Thoracic aorta (tissue), 2 donors: Measurements from ENCODE around the gene NEBL. TPM values are rescaled to one million over a fixed set of nuclear protein-coding genes. Genes with fewer than 3 reads are reported as not detected.

Source experiments
- ATAC-seq: fragments of 150-250 bp; one replicate; pipeline ENCODE4 v1.8.0; 2017; ENCODE audit warnings: low read depth; ENCODE audit not compliant: insufficient number of reproducible peaks, low FRiP score
- DNase-seq: peaks from one replicate; pipeline ENCODE4 v3.0.0-alpha.2; 2020; ENCODE audit warnings: low spot score
- H3K27ac ChIP-seq, 2 donors: fragments of 200-600 bp; sonication (generic); 1 replicate in 1 of 2; 2 replicates in 1 of 2; pipeline ENCODE4 v1.5.1; 2016; ENCODE audit warnings: mild to moderate bottlenecking in 2 of 2, moderate library complexity in 2 of 2
- H3K27me3 ChIP-seq: fragments of 200-600 bp; sonication (generic); replicated peaks from 2 replicates; pipeline ENCODE4 v1.6.0; 2016; ENCODE audit warnings: mild to moderate bottlenecking; ENCODE audit not compliant: insufficient read depth
- H3K36me3 ChIP-seq: fragments of 200-600 bp; sonication (generic); one replicate; pipeline ENCODE4 v1.5.1; 2016
- H3K4me1 ChIP-seq, 2 donors: fragments of 200-600 bp; sonication (generic); 1 replicate in 1 of 2; 2 replicates in 1 of 2; pipeline versions ENCODE4 v1.5.1 to v1.6.0; 2016; ENCODE audit warnings: low read depth in 2 of 2, mild to moderate bottlenecking in 1 of 2; ENCODE audit not compliant: control insufficient read depth in 1 of 2
- H3K4me3 ChIP-seq: fragments of 200-600 bp; sonication (generic); 2 replicates; pipeline ENCODE4 v1.5.1; 2016; ENCODE audit warnings: mild to moderate bottlenecking
- H3K9me3 ChIP-seq: fragments of 200-600 bp; sonication (generic); 2 replicates; pipeline ENCODE4 v1.5.1; 2016
- total RNA-seq, 2 donors: library from RNA; depleted of rRNA; stranded (reverse); fragments of >200 nt; gene quantifications; one replicate each; pipeline versions ENCODE4 v1.1.0 to v1.2.3, GENCODE V29; 2016
- TF ChIP-seq, protein P1 (sequence below): fragments of 200-600 bp; sonication (generic); IDR thresholded peaks from one replicate; pipeline ENCODE4 v1.5.1; 2019; ENCODE audit warnings: antibody characterized with exemption

The NEBL gene
- total RNA-seq, 2 donors from 2014 or later, result 1.4 to 4.7 TPM

DNA sequence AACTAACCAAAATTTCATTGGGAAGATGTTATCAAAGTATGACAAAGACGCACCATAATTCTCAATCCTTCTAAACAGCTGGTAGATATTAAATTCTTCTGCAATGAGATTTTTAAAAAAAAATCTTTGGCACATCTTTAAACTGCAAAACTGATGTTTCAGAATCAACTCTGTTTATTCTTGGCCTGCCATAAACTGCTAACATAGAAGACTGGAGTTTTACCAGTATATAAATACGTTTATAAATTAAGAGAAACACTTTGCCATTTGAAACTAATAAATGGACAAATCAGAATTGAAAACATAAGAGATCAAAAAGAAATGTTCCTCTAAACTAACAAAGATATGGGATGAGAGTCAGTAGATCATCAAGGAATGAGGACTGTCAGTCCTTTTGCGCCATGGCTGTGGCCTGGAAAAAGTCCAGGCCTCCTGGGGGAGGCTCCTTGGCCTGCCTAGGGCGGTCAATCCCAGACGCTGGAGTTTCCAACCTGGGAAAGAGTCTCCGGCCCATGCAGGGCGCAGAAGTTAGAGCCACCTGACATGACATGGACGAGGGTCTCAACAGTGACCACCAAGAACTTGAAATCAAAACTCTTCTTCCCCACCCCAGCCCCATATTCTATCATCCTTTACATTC lies 34.2 kb upstream of the NEBL start:
- TF ChIP-seq, protein P1, sequence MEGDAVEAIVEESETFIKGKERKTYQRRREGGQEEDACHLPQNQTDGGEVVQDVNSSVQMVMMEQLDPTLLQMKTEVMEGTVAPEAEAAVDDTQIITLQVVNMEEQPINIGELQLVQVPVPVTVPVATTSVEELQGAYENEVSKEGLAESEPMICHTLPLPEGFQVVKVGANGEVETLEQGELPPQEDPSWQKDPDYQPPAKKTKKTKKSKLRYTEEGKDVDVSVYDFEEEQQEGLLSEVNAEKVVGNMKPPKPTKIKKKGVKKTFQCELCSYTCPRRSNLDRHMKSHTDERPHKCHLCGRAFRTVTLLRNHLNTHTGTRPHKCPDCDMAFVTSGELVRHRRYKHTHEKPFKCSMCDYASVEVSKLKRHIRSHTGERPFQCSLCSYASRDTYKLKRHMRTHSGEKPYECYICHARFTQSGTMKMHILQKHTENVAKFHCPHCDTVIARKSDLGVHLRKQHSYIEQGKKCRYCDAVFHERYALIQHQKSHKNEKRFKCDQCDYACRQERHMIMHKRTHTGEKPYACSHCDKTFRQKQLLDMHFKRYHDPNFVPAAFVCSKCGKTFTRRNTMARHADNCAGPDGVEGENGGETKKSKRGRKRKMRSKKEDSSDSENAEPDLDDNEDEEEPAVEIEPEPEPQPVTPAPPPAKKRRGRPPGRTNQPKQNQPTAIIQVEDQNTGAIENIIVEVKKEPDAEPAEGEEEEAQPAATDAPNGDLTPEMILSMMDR, result no peak
- no peak overlapping the region for H3K27ac ChIP-seq
- ATAC-seq, result no peak

DNA sequence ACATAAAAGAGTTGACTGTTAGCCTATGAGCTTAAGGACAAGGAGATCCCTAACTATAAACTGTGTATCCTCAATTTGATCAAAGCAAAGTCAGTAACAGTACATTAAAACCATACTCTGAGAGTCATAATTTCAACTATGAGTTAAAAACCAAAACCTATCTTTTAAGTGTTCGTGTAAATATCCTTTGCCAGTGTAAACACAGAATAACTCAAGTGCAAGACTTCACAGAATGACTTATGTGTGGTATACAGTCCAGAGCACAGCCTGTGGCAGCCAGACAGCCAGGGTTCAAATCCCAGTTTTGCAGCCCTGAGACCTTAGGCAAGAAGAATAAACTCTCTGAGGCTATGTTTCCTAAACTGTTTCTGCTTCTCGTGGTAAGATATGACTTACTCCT lies 30.3 kb upstream of the NEBL start:
- H3K27ac ChIP-seq, result no peak overlapping the region
- H3K4me3 ChIP-seq, result no peak overlapping the region
- TF ChIP-seq, protein P1, result no peak
- ATAC-seq, result no peak
- H3K36me3 ChIP-seq, result no peaks in the 10 kb centered on the region
- no peaks in the 10 kb centered on the region for H3K4me1 ChIP-seq
- H3K27me3 ChIP-seq, result no peaks in the 10 kb centered on the region
- no peaks in the 10 kb centered on the region for H3K9me3 ChIP-seq
- no peak for DNase-seq

More for the DNA sequence above, 34.2 kb upstream of the NEBL start:
- Histone ChIP-seq H3K4me1 (no peaks in the 10 kb centered on the region), H3K36me3 (no peaks in the 10 kb centered on the region), H3K27me3 (no peaks in the 10 kb centered on the region), H3K9me3 (no peaks in the 10 kb centered on the region), H3K4me3 (no peak overlapping the region)
- no peak for DNase-seq

DNA sequence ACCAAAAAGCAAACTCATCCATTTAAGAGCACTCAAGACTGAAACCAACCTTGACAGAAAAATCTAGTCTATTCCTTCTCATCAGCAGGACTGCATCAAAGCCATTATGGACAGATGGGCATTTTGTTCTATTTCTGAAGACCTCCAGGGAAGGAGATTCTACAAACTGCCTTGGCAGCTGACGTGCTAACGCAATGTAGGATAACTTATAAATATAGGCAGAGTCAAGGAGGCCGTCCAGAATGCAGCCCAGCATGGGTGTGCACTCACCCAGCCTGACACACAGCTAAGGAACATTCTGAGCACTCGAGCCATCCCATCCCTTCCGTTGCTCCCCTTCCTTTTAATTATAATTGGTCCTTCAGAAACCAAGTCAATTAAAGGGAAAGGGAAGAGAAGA lies 25.3 kb upstream of the NEBL start:
- ATAC-seq (no peak), DNase-seq (no peak)
- no peaks in the 10 kb centered on the region for H3K36me3 ChIP-seq
- no peaks in the 10 kb centered on the region for H3K9me3 ChIP-seq
- H3K4me1 ChIP-seq, result no peaks in the 10 kb centered on the region
- TF ChIP-seq, protein P1, result no peak
- no peaks in the 10 kb centered on the region for H3K27me3 ChIP-seq
- no peak overlapping the region for H3K27ac ChIP-seq
- H3K4me3 ChIP-seq, result no peak overlapping the region

DNA sequence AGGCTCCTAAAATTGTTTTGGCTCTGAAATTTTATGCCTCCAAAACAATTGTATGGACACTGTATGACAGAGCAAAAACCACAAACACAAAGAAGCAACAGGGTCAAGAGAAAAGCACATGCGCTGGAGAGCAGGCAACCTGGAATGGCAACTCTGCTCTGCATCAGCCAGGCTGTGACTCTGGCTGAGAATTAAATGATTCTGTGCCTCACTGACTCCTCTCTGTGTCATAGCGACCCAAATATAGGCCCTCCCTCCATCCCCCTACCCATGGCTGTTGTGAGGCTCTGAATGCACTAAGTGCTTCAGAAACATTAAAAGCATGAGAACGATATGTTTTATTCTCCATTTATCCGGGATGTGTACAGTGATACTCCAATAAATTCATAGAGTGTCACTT lies 24.9 kb upstream of the NEBL start:
- Histone ChIP-seq H3K27ac (no peak overlapping the region), H3K36me3 (no peaks in the 10 kb centered on the region), H3K4me1 (no peaks in the 10 kb centered on the region), H3K27me3 (no peaks in the 10 kb centered on the region), H3K9me3 (no peaks in the 10 kb centered on the region), H3K4me3 (no peak overlapping the region)
- DNase-seq (no peak), ATAC-seq (no peak)
- TF ChIP-seq, protein P1, result no peak

DNA sequence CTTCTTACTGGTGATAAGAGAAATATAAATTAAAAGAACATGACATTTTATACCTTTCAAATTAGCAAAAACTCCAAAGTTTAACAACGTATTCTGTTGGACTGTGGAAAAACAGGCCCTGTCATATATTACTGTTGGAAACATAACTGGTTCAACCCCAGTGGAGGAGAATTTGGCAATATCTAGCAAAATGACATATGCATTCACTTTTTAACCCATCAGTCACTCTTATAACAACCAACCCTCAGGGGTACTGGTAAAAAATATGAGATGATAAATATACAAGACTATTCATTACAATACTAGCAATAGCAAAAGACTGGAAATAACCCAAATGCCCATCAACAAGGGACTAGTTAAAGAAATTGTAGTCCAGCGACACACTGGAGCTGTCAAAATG lies 22.9 kb upstream of the NEBL start:
- Histone ChIP-seq H3K9me3 (no peaks in the 10 kb centered on the region), H3K4me3 (no peak overlapping the region), H3K36me3 (no peaks in the 10 kb centered on the region), H3K4me1 (no peaks in the 10 kb centered on the region), H3K27me3 (no peaks in the 10 kb centered on the region), H3K27ac (no peak overlapping the region)
- TF ChIP-seq, protein P1, result no peak
- ATAC-seq (no peak), DNase-seq (no peak)
